Fibroblast of skin of right biceps (primary cell): ENCODE results near the gene IL23R.

Source experiments
- DNase-seq: peaks from one replicate; pipeline ENCODE4 v3.0.0-alpha.2; 2013

Gene IL23R

GRCh38 chr1:67307251-67308060 lies 141.2 kb downstream of the IL23R start, which contains the start of gene IL12RB2:
Gene IL12RB2 (plus strand): TSS chr1:67307873. CDS start chr1:67320369, 12,496 bp downstream.
- peak; percentile 2 for DNase-seq

- no peak for DNase-seq
Observed at GRCh38 chr1:67308136-67308535, 141.9 kb downstream of the IL23R start.
